Activated CD4-positive, alpha-beta T cell treated with anti-CD3 and anti-CD28 coated beads for 4 hours (primary cell): ENCODE data around the gene OAT.
"Not testable (repeated sequence)": the region's sequence is repeated elsewhere in the genome, so short reads cannot be mapped to it uniquely, and the experiment has no call there.

Source experiments
- DNase-seq, 2 donors: peaks; one replicate each; pipeline ENCODE4 v3.0.0-alpha.2; 2020

The OAT gene

GRCh38 chr10:124375691-124376090, 43.0 kb downstream of the OAT start:
- DNase-seq = no peak

- DNase-seq = no peak
Observed at GRCh38 chr10:124375353-124375614, 43.4 kb downstream of the OAT start.

- no peak for DNase-seq
Observed at GRCh38 chr10:124374535-124375352, 44.0 kb downstream of the OAT start.

GRCh38 chr10:124372899-124373298, 45.8 kb downstream of the OAT start:
- no peak for DNase-seq

GRCh38 chr10:124370426-124370825, 48.3 kb downstream of the OAT start:
- DNase-seq = no peak

- DNase-seq = no peak
Observed at GRCh38 chr10:124369986-124370385, 48.7 kb downstream of the OAT start.

GRCh38 chr10:124369533-124369932, 49.2 kb downstream of the OAT start:
- DNase-seq = not testable (repeated sequence)

- no peak for DNase-seq
Observed at GRCh38 chr10:124369066-124369465, 49.7 kb downstream of the OAT start.

- no peak for DNase-seq
Observed at GRCh38 chr10:124367936-124368335, 50.8 kb downstream of the OAT start.

- no peak for DNase-seq
Observed at GRCh38 chr10:124367414-124367813, 51.3 kb downstream of the OAT start.

- no peak for DNase-seq
Observed at GRCh38 chr10:124366825-124367224, 51.9 kb downstream of the OAT start.

- no peak for DNase-seq
Observed at GRCh38 chr10:124366343-124366742, 52.4 kb downstream of the OAT start.

GRCh38 chr10:124364674-124365073, 54.0 kb downstream of the OAT start:
- no peak for DNase-seq

- DNase-seq = no peak
Observed at GRCh38 chr10:124362568-124362967, 56.2 kb downstream of the OAT start.

GRCh38 chr10:124359336-124359832, 59.3 kb downstream of the OAT start:
- no peak for DNase-seq

GRCh38 chr10:124357561-124357885, 61.2 kb downstream of the OAT start:
- DNase-seq = no peak

GRCh38 chr10:124356701-124357560, 61.8 kb downstream of the OAT start:
- DNase-seq = no peak

GRCh38 chr10:124354411-124355382, 64.0 kb downstream of the OAT start:
- DNase-seq = peak; percentile 15 to 26

GRCh38 chr10:124353896-124354295, 64.8 kb downstream of the OAT start:
- DNase-seq = no peak

- no peak for DNase-seq
Observed at GRCh38 chr10:124353091-124353815, 65.5 kb downstream of the OAT start.

- DNase-seq = no peak
Observed at GRCh38 chr10:124351481-124352220, 67.1 kb downstream of the OAT start.

- no peak for DNase-seq
Observed at GRCh38 chr10:124350806-124351205, 67.9 kb downstream of the OAT start.
